BE2C (cell line): ENCODE measurements around the gene GP1BB.

Experiments used
- DNase-seq: peaks from one replicate; pipeline ENCODE4 v3.0.0-alpha.2; 2020
- H3K27me3 ChIP-seq: fragments of 250-450 bp; sonication (Bioruptor Pico); 2 replicates; pipeline ENCODE4 v1.5.1; 2020; ENCODE audit warnings: mild to moderate bottlenecking
- H3K36me3 ChIP-seq: fragments of 250-450 bp; sonication (Bioruptor Pico); 2 replicates; pipeline ENCODE4 v1.5.1; 2020; ENCODE audit warnings: mild to moderate bottlenecking
- H3K4me1 ChIP-seq: fragments of 250-450 bp; sonication (Bioruptor Pico); 2 replicates; pipeline ENCODE4 v1.5.1; 2020
- H3K4me3 ChIP-seq: 2 replicates; pipeline ENCODE4 v1.5.1; 2011; ENCODE audit warnings: low read depth, low read length
- H3K9me3 ChIP-seq: fragments of 250-450 bp; sonication (Bioruptor Pico); 2 replicates; pipeline ENCODE4 v1.5.1; 2020
- TF ChIP-seq, protein P1 (sequence below): IDR thresholded peaks from 2 replicates; pipeline ENCODE4 v1.5.1; 2012; ENCODE audit warnings: mild to moderate bottlenecking, low read depth, low read length

GP1BB gene

DNA sequence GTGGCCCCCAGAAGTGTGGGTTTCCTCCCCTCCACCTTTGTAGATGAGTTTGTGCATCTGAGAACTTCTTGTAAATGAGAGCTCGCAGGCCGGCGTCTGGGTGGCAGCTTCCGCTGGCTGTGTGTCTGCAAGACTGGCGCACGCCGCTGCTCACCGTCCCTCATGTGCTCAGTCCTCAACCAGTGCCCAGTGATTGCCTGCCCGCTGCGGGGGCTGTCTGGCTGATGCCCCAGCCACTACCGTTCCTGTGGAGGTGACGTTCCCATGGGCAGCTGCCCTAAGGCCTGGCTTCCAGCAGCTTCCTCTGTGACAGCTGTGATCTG is 46.0 kb downstream of the GP1BB start:
- TF ChIP-seq, protein P1, sequence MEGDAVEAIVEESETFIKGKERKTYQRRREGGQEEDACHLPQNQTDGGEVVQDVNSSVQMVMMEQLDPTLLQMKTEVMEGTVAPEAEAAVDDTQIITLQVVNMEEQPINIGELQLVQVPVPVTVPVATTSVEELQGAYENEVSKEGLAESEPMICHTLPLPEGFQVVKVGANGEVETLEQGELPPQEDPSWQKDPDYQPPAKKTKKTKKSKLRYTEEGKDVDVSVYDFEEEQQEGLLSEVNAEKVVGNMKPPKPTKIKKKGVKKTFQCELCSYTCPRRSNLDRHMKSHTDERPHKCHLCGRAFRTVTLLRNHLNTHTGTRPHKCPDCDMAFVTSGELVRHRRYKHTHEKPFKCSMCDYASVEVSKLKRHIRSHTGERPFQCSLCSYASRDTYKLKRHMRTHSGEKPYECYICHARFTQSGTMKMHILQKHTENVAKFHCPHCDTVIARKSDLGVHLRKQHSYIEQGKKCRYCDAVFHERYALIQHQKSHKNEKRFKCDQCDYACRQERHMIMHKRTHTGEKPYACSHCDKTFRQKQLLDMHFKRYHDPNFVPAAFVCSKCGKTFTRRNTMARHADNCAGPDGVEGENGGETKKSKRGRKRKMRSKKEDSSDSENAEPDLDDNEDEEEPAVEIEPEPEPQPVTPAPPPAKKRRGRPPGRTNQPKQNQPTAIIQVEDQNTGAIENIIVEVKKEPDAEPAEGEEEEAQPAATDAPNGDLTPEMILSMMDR: no peak
- Histone ChIP-seq H3K9me3 (no peaks in the 10 kb centered on the region; the same call in 1 of the 2 replicates), H3K27me3 (peaks cover 86% of the 10 kb centered on the region), H3K4me1 (no peaks in the 10 kb centered on the region), H3K4me3 (no peak overlapping the region), H3K36me3 (no peaks in the 10 kb centered on the region)
- DNase-seq: peak; percentile 5

DNA sequence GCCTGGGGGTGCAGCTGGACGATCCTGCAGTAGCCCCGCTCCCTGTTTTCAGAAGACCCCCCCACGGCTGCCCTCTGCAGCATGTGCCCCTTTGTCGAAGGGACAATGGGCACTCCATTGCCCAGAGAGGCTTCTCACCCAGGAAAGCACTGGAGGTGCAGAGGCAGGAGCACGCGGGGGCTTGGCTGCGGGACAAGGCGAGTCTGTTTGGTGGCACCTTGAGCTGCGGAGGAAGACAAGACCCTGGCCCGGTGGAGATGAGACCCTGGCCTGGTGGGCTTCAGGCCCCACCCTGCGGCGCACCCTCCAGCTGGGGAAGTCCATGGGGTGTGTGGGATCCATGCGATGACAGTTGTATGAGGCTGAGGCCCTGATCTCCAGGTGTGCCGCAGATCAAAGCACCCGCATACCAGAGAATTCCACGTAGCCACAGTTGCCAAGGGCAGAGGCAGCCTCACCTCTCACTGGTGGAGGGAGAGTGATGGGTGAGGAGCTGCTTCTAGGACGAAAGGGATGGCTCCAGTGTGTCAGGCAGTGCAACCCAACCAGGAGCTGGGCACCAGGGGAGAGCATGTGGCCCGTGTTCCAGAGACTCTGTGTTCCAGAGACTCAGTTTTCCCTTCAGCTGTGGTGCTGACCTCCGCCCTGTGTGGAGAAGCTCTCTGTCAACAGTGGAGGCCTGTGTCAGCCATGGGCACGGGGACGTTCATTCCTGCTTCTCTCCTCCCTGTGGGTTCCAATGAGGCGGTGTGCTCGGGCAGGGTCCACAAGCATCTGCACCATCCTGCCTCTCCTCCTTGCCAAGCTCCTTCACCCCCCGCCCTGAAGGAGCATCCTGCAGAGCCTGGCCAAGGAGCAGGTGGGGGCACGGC is 47.2 kb downstream of the GP1BB start:
- peaks cover 73% of the 10 kb centered on the region for H3K27me3 ChIP-seq
- H3K9me3 ChIP-seq: no peaks in the 10 kb centered on the region; the same call in 1 of the 2 replicates
- no peaks in the 10 kb centered on the region for H3K4me1 ChIP-seq
- no peak overlapping the region for H3K4me3 ChIP-seq
- DNase-seq: peak; percentile 5
- H3K36me3 ChIP-seq: no peaks in the 10 kb centered on the region
- TF ChIP-seq, protein P1: no peak

DNA sequence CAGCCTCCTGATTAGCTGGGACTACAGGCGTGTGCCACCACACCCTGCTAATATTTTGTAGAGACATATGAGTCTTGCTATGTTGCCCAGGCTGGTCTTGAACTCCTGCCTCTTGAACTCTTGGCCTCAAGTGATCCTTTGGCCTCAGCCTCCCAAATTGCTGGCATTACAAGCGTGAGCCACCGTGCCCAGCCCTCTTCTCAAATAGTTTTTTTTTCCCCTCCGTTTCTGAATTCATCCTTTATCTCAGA is 49.0 kb downstream of the GP1BB start:
- Histone ChIP-seq H3K27me3 (peaks cover 56% of the 10 kb centered on the region), H3K4me3 (no peak overlapping the region)
- TF ChIP-seq, protein P1: no peak

DNA sequence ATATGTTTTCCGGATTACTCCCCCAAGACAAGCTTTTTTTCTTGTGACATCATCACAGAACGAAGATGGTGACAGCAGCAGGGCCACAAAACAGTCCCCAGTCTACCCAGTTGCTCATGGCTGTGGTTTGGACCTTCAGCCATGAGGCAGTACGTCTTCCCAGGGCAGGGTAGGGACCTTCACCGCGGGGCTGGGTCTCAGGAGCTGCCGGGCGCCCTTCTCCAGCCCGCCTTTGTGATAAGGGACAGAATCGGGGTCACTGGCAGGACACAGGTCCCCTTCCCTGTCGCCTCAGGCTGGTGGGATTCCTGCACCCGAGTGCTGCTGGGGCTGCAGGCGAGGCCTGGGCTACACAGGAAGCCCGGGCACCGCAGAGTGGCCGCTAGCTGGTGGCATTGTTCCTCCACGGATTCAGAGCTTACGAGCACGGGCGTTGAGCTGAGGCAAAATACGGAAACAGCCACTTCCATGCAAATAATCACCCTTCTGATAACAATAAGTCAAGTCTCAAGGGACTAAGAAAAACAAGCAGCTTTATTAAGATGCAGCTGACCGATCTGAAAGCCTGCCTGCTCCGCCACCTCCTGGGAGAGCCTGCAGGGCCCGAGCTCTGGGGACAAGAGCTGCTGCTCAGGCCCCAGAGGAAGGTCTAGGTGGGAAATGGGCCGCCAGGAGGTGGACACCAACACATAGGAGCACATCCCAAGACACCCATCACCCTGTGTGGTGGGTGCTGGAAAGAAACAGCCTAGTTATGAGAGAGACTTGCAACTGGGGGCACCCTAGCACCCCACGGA is 49.5 kb downstream of the GP1BB start:
- Histone ChIP-seq H3K4me1 (no peaks in the 10 kb centered on the region), H3K4me3 (no peak overlapping the region), H3K36me3 (no peaks in the 10 kb centered on the region), H3K27me3 (peaks cover 51% of the 10 kb centered on the region), H3K9me3 (no peaks in the 10 kb centered on the region; the same call in 1 of the 2 replicates)
- peak; percentile 18 for DNase-seq
- TF ChIP-seq, protein P1: peak; percentile 9; the same call in 1 of the 2 replicates

More for the DNA sequence above, 49.0 kb downstream of the GP1BB start:
- H3K36me3 ChIP-seq: no peaks in the 10 kb centered on the region
- H3K9me3 ChIP-seq: no peaks in the 10 kb centered on the region; the same call in 1 of the 2 replicates
- no peaks in the 10 kb centered on the region for H3K4me1 ChIP-seq
- DNase-seq: no peak

DNA sequence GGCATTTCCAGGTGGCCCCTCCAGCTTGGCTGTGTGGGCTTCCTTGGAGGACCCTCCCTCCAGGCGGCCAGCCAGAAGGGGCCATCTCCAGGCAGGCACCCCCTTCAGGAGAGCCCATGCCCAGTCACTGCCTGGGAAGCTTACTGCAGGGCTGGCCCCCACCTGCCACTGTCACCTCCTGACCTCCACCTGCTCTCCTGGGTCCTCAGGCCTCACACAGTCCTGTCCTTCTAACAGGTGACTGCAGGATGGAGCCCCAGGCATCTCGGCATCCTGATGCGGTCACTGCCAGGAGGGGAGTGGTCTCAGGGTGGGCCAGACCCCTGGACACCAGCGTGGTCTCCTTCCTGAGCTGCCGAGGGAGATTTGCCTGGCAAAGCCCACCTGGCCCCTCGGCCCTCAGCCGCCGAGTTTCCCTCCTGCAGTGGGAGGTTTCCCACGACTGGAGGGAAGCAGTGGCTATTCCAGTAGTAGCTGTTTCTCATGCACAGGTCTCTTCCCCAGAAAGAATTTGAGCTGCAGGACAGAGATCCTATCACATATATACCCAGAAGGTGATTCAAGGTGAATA is 50.2 kb downstream of the GP1BB start:
- no peaks in the 10 kb centered on the region for H3K4me1 ChIP-seq
- H3K4me3 ChIP-seq: no peak overlapping the region
- H3K36me3 ChIP-seq: no peaks in the 10 kb centered on the region
- peaks cover 44% of the 10 kb centered on the region for H3K27me3 ChIP-seq
- TF ChIP-seq, protein P1: no peak
- DNase-seq: peak; percentile 4
- no peaks in the 10 kb centered on the region; the same call in 1 of the 2 replicates for H3K9me3 ChIP-seq
